SHP77 treated with DMSO at 0.1 percent for 48 hours (cell line): ENCODE results near the gene SHISA4.
A peak's percentile ranks its signal among the peaks of the same experiment; 100 is the strongest.
"Not testable (repeated sequence)": the region's sequence is repeated elsewhere in the genome, so short reads cannot be mapped to it uniquely, and the experiment has no call there.

ENCODE experiments used
- DNase-seq: peaks from one replicate; lab custom pipeline; 2025; lab: John Stamatoyannopoulos, UW

The SHISA4 gene

DNA sequence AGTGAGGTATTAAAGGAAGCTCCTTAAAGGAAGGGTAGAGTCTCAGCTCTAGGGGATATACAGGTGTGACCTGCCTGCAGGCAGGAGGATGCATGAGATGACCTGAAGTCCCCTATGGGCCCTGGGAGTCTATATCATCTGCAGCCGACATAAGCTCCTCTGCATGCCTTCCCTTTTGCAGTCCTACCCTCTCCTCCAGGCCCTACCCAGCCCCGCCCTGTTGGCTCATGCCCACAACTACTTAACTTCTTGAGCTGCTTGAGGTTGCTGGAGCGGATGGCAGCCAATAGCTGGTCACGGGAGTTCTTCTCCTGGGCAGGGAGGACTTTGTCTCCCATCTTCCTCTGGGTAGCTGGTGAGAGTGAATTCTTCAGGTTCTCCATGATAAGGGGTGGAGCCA lies 10.3 kb downstream of the SHISA4 start:
- DNase-seq: no peak

DNA sequence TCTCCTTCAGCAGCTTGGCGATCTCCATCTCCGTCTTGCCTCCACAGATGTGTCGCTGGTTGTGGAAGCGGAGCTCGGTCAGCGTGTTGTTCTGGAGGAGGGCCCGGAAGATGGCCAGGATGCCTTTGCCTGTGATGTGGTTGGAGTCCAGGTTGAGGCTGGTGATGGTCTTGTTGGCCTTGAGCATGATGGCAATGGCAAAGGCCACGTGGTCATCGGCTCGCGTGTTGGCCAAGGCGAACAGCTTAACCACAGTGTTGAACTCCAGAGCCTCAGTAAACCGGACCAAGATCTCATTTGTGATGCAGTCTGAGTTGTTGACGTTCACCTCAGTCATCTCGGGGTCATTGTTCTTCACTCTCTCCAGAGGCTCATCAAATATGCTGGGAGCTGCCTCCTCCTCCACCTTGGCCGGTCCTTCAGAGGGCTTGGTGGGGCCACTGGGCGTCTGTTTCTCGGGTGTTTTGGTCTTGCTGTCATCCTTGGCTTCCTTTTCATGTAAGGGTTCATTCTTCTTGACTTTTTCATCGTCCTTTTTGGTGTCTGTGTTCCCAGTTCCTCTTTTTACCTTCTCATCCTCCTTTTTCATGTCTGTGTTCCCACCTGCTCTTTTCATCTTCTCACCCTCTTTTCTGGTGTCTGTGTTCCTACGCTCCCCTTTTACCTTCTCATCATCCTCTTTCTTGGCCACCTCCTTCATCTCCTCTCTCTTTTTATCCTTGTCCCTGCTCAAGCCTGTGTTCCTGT lies 11.2 kb downstream of the SHISA4 start:
- no peak for DNase-seq

GRCh38 chr1:201900476-201900875 lies 11.8 kb downstream of the SHISA4 start:
- no peak for DNase-seq

GRCh38 chr1:201901036-201901435 lies 12.3 kb downstream of the SHISA4 start:
- DNase-seq: not testable (repeated sequence)

GRCh38 chr1:201902198-201902597 lies 13.5 kb downstream of the SHISA4 start:
- DNase-seq: no peak

DNA sequence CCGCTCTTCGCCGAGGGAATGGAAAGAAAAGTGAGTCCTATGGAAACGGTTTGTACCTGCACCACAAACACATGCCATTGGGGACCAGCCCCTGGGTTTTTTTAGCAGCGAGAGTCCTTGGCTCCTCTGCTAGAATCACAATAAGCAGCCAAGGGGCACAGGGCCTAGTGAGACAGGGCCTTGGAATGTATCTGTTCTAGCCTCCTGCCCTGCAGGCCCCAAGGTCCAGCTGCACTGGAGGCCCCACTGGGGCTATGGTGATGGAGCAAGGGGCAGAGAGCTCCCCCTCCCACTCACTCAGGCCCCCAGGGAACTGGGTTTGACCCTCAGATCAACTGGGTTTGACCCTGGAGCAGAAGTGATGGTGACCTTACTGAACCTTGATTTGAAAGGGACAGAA lies 14.4 kb downstream of the SHISA4 start:
- DNase-seq: no peak

DNA sequence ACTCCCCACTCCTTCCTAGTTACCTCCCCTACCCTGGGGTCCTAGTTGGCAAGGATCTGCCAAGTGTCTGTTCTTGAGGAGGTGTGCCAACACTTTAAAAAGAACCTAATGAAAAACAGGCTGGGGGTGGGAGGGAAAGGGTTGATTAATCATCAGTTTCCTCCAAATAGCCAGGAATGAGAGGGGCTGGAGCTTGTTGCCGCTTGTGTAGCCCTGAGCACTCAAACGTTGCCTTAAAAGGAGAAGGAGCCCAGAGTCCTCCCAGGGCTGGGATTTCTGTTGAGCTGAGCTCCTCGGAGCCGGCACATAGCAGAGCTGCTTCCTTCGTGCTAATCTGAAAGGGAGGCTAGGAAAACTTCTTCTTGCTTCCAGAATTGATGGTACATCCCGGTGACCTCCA lies 15.9 kb downstream of the SHISA4 start:
- DNase-seq: no peak

DNA sequence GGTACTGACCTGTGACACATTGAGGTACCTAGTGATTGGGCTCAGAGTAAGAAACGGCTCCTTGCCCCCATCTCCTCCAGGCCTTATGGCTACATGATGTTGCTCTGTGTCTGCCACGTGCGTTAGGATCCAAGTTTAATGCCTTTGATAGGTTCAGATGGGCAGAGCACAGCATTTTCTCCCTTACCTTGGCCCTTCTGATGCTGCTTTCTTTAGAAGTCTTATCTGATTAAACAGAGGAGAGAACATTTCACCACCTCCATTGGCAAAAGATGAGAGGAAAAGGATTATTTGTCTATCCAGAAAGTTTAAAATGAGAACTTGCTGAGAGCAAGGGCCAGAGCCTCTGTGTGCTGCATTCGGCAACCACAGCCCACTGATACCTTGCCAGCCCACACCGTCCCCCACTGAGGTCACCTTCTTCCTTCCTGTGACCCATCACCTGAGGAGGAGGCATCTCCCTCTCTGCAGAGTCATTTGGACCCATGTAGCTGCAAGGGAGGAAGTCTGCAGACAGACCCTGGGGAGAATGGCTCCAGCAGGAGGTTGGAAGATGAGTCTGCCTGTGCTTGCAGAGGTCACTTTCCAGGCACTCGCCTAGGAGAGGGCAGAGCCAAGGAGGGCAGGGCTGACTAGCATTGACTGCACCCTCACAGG lies 16.7 kb downstream of the SHISA4 start:
- no peak for DNase-seq

DNA sequence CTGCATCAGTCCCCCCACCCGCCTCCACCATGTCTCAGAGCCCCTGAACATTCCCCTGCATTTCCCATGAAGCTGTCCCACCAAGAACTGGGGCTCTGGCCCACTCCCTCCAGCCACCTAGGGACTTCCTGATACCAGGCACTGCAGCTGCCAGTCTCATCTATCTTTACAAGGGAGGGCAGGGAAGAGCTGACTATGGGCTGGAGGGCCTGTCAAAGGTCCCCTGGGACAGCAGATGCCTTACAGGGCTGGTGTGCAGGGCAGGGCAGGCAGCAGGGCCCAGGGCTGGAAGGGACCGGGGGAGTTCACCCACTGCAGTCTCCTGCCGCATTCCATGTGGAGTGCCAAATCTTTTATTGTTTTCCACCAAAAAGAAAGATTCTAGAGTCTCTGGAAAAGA lies 17.6 kb downstream of the SHISA4 start:
- no peak for DNase-seq

GRCh38 chr1:201907621-201908020 lies 18.9 kb downstream of the SHISA4 start:
- DNase-seq: no peak

- no peak for DNase-seq
Measured at GRCh38 chr1:201911826-201912571, 23.3 kb downstream of the SHISA4 start.

DNA sequence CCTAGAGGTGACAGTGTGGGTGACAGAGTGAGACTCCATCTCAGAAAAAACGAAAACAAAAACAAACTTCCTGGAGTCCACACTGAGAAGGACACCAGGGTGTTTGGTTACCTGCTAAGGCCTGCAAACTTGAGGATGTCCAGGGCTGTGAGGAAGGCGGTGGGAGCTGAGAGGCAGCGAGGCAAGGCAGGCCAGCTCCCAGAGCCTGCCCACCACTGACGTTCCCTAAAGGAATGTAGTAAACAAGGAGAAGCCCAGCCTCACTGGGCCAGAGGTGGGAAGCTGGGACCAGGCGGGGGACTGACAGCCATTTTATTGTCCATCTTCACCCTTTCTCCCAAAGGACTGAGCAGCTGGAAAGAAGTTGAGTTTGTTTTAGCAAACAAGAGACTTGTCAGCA lies 24.1 kb downstream of the SHISA4 start:
- no peak for DNase-seq

DNA sequence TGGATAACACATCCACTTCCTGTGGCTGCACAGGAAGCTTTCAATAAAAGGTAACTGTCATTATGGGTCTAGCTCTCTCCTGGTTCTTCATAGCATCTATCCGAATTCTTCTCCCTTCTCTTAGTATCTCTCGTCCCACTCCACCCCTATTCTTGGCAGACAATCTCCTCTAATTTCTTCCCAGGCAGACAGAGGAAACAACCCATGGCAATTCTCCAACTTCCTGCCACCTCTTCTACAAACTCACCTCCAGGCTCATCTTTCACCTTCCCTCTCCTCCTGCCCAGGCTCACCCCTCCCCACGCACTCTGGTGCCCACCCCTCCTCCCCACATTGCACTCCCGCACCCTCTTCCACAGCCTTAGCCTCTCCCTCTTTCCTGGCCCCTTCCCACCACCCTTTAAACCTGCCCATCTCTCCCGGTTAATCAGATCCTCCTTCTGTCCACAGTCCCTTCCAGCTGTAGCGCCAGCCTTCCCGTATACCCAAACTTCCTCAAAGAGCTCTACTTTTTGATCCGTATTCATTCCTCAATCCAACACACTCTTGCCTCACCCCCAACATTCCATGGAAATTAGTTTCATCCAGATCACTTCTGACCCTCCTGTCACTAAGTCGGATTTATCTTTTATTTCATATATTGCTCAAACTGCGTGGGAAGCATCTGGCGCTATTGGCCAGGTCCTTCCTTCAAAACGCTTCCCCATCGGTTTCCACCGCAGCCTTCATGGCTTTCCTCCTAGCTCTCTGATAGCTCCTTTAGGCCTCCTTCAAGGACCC lies 25.9 kb downstream of the SHISA4 start:
- DNase-seq: no peak

DNA sequence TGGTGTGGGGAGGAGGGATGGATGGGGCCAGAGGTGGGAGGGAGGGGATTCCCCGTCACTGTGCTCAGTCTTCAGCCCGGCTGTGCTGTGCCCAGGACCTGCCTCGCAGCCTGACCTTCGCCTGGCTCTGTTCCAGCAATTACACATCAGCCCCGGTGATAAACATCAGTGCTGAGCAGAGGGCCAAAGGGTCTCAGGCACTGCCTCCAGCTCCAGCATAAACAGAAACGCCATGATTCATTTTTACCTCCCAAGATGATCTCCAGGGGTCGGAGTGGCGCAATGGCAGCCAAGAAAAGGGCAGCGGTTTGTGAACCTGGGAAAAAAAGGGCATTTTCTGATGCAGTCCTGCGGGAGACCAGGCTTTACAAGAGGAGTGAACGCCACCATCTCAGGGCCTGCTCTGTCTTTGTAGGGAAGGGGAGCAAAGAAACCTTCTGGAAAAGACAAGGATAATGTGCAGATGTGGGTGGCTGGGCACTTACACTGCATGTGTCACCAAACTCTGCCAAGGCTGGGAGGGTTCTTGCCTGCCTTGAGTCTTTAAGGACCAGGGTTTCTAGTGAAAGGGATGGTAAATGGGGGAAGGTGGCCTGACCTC lies 28.1 kb downstream of the SHISA4 start:
- DNase-seq: peak; percentile 20

DNA sequence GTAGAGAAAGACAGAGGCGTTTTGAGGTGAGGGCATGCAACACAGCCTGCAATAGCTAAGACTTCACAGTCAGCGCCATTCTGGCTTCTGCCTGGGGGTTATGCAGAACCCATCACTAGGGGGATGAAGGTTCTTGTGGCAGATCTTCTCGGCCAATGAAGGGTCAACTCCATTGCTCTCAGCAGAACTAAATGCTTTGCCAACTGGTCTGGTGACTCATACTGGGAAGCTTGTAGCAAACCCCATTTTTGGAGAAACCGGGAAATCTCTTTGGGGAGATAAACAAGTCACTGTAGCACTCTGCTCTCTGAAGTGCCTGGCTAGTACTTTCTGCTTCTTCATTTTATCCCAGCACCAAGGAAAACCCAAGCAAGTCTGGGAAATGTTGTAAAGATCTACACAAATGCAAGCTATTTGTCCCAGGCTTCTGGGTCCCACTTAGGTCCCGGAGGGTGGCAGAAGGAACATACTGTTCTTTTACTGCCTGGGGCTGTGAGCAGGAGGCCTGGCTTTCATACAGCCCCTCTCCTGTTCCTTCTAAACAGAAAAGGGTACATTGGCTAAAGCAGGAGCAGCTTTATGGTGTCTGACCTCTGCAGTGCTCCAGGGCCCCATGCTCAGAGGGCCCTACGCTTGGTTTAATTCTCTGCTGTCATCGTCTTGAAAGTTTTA lies 28.8 kb downstream of the SHISA4 start:
- no peak for DNase-seq

DNA sequence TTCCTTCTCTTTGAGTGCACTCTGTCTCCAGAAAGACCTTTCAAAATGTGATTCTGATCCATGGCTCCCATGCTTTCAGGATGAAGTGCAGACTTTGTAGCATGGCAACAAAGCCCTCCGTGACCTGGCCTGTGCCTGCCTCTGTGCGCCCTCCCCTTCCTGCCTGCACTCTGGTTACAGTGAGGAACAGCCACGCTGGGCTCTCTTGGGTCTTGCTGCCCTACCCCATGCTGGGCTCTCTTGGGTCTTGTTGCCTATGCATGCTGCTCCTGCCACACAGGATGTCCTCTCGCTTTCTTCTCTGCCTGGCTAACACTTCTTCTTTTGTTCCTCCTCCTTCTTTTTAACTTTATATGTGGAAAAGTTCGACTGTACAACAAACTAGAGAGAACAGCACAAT lies 29.6 kb downstream of the SHISA4 start:
- DNase-seq: no peak

DNA sequence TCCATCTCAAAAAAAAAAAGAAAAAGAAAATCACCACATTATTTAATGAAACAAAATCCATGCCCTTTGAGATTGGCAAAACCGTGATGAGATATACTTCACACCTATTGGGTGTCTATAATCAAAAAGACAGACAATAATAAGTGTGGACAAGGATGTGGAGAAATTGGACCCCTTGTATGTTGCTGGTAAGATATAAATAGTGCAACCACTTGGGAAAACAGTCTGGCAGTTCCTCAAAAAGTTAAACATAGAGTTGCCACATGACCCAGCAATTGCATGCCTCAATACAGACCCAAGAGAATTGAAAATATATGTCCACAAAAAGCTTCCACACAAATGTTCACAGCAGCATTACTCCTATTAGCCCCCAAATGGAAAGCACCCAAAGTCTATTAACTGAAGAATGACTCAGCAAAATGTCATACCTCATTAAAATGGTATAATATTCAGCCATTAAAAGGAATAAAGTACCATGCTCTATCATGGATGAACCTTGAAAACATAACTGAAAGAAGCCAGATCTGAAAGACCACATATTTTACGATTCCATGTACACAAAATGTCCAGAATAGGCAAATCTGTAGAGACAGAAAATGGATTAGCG lies 33.4 kb downstream of the SHISA4 start:
- DNase-seq: no peak

DNA sequence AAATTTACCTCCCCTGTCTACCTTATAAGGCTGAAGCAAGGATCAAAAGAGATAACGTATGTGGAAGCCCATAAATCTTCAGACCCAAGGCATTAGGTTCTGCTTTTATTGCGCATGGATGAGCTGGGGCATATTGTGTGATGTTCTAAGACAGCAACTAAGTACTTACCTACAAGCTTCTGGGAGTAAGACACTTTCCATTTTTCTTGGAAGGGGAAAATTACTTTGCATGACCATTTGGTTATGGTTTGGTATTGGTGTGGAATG lies 36.5 kb downstream of the SHISA4 start:
- DNase-seq: no peak

DNA sequence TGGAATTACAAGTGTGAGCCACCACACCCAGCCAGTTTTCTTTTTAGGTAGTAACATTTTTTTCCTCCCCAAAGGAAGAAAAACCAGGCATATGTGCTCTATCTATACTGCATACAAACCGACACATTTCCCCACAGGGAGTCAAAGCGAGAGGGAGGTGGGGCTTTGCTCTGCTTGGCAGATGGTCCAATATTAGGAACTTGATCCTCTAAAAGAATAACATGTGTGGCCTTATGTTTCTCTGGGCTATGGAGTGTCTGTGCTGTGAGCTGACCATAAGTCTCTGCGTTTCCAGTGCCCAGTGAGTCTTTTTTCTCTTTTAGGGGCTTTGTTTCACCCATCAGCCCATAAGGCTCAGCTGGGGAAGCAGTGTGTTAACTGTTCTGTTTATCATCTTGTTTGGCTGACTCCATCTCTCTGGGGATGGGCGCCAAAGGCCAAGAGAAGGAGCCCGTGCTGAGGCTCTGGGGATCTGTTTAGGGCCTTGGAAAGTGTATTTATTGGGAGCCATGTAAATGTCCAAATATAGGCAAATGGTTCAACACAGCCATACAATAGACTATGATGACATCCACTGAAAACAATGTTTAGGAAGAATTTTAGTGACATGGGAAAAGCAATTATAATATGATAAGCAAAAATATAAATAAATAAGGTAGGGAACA lies 37.4 kb downstream of the SHISA4 start:
- DNase-seq: no peak

DNA sequence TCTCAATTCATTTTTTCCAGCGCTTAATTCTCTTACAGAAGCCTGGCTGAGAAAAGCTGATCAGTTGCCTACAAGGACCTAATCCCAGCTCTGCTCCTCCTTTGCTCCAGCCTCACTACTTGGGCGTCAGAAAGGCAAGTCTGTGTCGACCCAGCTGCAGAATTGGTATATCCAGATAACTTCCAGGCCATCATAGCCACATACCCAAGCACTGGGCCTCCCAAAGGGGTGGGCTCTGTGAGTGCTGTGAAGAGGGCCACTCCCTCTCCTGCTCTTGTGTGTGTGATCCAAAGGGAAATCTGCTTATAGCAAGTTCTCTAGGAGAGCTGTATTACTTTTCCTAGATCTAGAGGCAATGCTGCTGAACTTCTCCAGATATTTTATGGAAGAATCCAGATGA lies 39.6 kb downstream of the SHISA4 start:
- DNase-seq: no peak

DNA sequence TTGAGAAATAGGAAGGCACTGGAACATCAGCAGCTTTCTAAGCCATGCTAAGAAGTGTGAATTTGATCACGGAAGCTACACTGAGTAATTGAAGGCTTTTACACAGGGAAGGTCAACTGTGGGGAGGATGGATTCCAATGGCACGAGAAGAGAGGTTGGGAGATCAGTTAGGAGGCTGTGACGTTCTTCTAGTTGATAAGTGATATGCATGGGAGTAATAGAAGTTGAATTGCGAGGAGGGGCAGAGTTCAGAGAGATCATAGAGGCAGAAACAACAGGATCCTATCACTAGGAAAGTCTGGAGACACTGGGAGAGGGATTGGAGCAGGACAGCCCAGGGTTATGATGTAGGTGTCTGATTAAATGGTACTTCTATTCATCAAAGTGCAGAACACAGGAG lies 41.4 kb downstream of the SHISA4 start:
- DNase-seq: no peak
